Measurements from ENCODE around the gene CHTF8.
"Not testable (repeated sequence)": the region's sequence is repeated elsewhere in the genome, so short reads cannot be mapped to it uniquely, and the experiment has no call there.

Gene CHTF8

GRCh38 chr16:69133373-69133954 lies 1.1 kb upstream of the CHTF8 start:
- no peak for FAIRE-seq
- no peak for TF ChIP-seq CTCF (IDR thresholded peaks at IDR 0.05; ENCODE audit: insufficient read depth, missing control alignments)

GRCh38 chr16:69131839-69132423 lies 457 bp downstream of the CHTF8 start:
- DNase-seq (ENCODE audit: insufficient read length, low spot score), result peak; percentile 53
- FAIRE-seq, result no peak
- no peak for TF ChIP-seq CTCF (IDR thresholded peaks at IDR 0.05; ENCODE audit: insufficient read depth, missing control alignments)

More at GRCh38 chr16:69133373-69133954, 1.1 kb upstream of the CHTF8 start:
- DNase-seq (ENCODE audit: insufficient read length, low spot score), result no peak

GRCh38 chr16:69131167-69131838 lies 1.1 kb downstream of the CHTF8 start:
- DNase-seq (ENCODE audit: insufficient read length, low spot score) (no peak), FAIRE-seq (no peak)
- TF ChIP-seq CTCF (IDR thresholded peaks at IDR 0.05; ENCODE audit: insufficient read depth, missing control alignments), result no peak

- no peak for TF ChIP-seq CTCF (IDR thresholded peaks at IDR 0.05; ENCODE audit: insufficient read depth, missing control alignments)
- no peak for DNase-seq (ENCODE audit: insufficient read length, low spot score)
- FAIRE-seq, result no peak
These were observed 1.9 kb downstream of the CHTF8 start for GRCh38 chr16:69130461-69130860.

- no peak for FAIRE-seq
- DNase-seq (ENCODE audit: insufficient read length, low spot score), result no peak
- no peak for TF ChIP-seq CTCF (IDR thresholded peaks at IDR 0.05; ENCODE audit: insufficient read depth, missing control alignments)
These were observed 4.3 kb downstream of the CHTF8 start for GRCh38 chr16:69127966-69128510.

- not testable (repeated sequence) for FAIRE-seq; DNase-seq (ENCODE audit: insufficient read length, low spot score)
These were observed 5.6 kb downstream of the CHTF8 start for GRCh38 chr16:69126801-69127200.

- FAIRE-seq (no peak), DNase-seq (ENCODE audit: insufficient read length, low spot score) (no peak)
- TF ChIP-seq CTCF (IDR thresholded peaks at IDR 0.05; ENCODE audit: insufficient read depth, missing control alignments), result no peak
These were observed 6.2 kb downstream of the CHTF8 start for GRCh38 chr16:69126221-69126620.

GRCh38 chr16:69124961-69125360 lies 7.4 kb downstream of the CHTF8 start:
- FAIRE-seq; DNase-seq (ENCODE audit: insufficient read length, low spot score): not testable (repeated sequence)

- DNase-seq (ENCODE audit: insufficient read length, low spot score); FAIRE-seq: not testable (repeated sequence)
These were observed 8.0 kb downstream of the CHTF8 start for GRCh38 chr16:69124406-69124805.

Measured in D721Med (cell line).